Neural cell (in vitro differentiated cells): ENCODE measurements around the gene RASAL1. TPM values are rescaled to one million over a fixed set of nuclear protein-coding genes. Genes with fewer than 3 reads are reported as not detected.

ENCODE experiments used
- H2AFZ ChIP-seq: fragments of 200-600, 300-800 bp; sonication (generic), shearing (Covaris generic); 2 replicates; pipeline ENCODE4 v1.6.0; 2014; ENCODE audit warnings: low read depth, mild to moderate bottlenecking, antibody characterized with exemption, low read length, moderate library complexity
- H3F3A ChIP-seq: fragments of 200-600 bp; shearing (Covaris generic); 2 replicates; pipeline ENCODE4 v1.6.1; 2016; ENCODE audit warnings: mild to moderate bottlenecking, moderate library complexity, mixed read lengths, antibody characterized with exemption, low read length; ENCODE audit not compliant: insufficient read depth, poor library complexity, severe bottlenecking
- H3K27ac ChIP-seq: fragments of 200-600, 300-800 bp; sonication (generic), shearing (Covaris generic); 2 replicates; pipeline ENCODE4 v1.5.1; 2014; ENCODE audit warnings: mild to moderate bottlenecking, low read length, moderate library complexity
- H3K27me3 ChIP-seq: fragments of 300-800, 200-600 bp; sonication (generic), shearing (Covaris generic); 2 replicates; pipeline ENCODE4 v1.6.0; 2014; ENCODE audit warnings: mild to moderate bottlenecking, low read depth, low read length, moderate library complexity; ENCODE audit not compliant: insufficient read depth
- H3K36me3 ChIP-seq: fragments of 300-800, 200-600 bp; sonication (generic), shearing (Covaris generic); 2 replicates; pipeline ENCODE4 v1.5.1; 2014; ENCODE audit warnings: mild to moderate bottlenecking, antibody characterized with exemption, low read length, moderate library complexity; ENCODE audit not compliant: insufficient read depth
- H3K4me2 ChIP-seq: fragments of 300-800, 200-600 bp; sonication (generic), shearing (Covaris generic); 2 replicates; pipeline ENCODE4 v1.6.0; 2014; ENCODE audit warnings: mild to moderate bottlenecking, low read length
- H3K4me3 ChIP-seq: fragments of 300-800, 200-600 bp; sonication (generic), shearing (Covaris generic); 2 replicates; pipeline ENCODE4 v1.5.1; 2014; ENCODE audit warnings: mild to moderate bottlenecking, low read length, moderate library complexity
- H3K79me2 ChIP-seq: fragments of 200-600 bp; shearing (Covaris generic); replicated peaks from 2 replicates; pipeline ENCODE4 v1.6.0; 2014; ENCODE audit warnings: mild to moderate bottlenecking, low read length, moderate library complexity; ENCODE audit not compliant: insufficient read depth
- H3K9ac ChIP-seq: fragments of 300-800, 200-600 bp; sonication (generic), shearing (Covaris generic); 2 replicates; pipeline ENCODE4 v1.6.1; 2016; ENCODE audit warnings: mild to moderate bottlenecking, low read length, mixed read lengths
- H3K9me2 ChIP-seq: fragments of 200-600 bp; shearing (Covaris generic); 2 replicates; pipeline ENCODE4 v1.6.1; 2016; ENCODE audit warnings: mild to moderate bottlenecking, low read length, mixed read lengths; ENCODE audit not compliant: insufficient read depth
- H3K9me3 ChIP-seq: fragments of 200-600, 300-800 bp; sonication (generic), shearing (Covaris generic); 2 replicates; pipeline ENCODE4 v1.6.1; 2016; ENCODE audit warnings: mild to moderate bottlenecking, mixed run types, low read length, moderate library complexity, mixed read lengths
- H4K20me1 ChIP-seq: fragments of 200-600 bp; shearing (Covaris generic); 2 replicates; pipeline ENCODE4 v1.6.1; 2016; ENCODE audit warnings: mild to moderate bottlenecking, mixed run types; ENCODE audit not compliant: insufficient read depth
- CTCF ChIP-seq: fragments of 450-650 bp; IDR thresholded peaks from 2 replicates; pipeline ENCODE4 v1.5.1; 2014; ENCODE audit warnings: antibody characterized with exemption, mild to moderate bottlenecking, moderate library complexity; ENCODE audit not compliant: poor library complexity, severe bottlenecking
- EP300 ChIP-seq: fragments of 450-650 bp; conservative IDR thresholded peaks from 2 replicates; pipeline ENCODE4 v1.6.1; 2014; ENCODE audit warnings: antibody characterized with exemption, mild to moderate bottlenecking, moderate library complexity; ENCODE audit not compliant: poor library complexity, severe bottlenecking
- EZH2 ChIP-seq: fragments of 200-600, 300-800 bp; shearing (Covaris generic), sonication (generic); IDR thresholded peaks from 2 replicates; pipeline ENCODE4 v1.6.1; 2014; ENCODE audit warnings: antibody characterized with exemption, low read length, borderline replicate concordance, mild to moderate bottlenecking; ENCODE audit not compliant: insufficient read depth, poor library complexity, severe bottlenecking
- MXI1 ChIP-seq: fragments of 450-650 bp; conservative IDR thresholded peaks from 2 replicates; pipeline ENCODE4 v1.6.1; 2014; ENCODE audit warnings: antibody characterized with exemption, mild to moderate bottlenecking; ENCODE audit not compliant: poor library complexity, severe bottlenecking
- POLR2AphosphoS5 ChIP-seq: IDR thresholded peaks from 2 replicates; pipeline ENCODE4 v1.6.1; 2012
- RAD21 ChIP-seq: fragments of 450-650 bp; conservative IDR thresholded peaks from 2 replicates; pipeline ENCODE4 v1.6.1; 2014; ENCODE audit warnings: antibody characterized with exemption, mild to moderate bottlenecking, moderate library complexity
- REST ChIP-seq: IDR thresholded peaks from 2 replicates; pipeline ENCODE4 v1.6.1; 2012; ENCODE audit warnings: borderline replicate concordance
- SMC3 ChIP-seq: fragments of 450-650 bp; conservative IDR thresholded peaks from 2 replicates; pipeline ENCODE4 v1.6.1; 2014; ENCODE audit warnings: antibody characterized with exemption, mild to moderate bottlenecking, moderate library complexity; ENCODE audit not compliant: poor library complexity
- TAF1 ChIP-seq: IDR thresholded peaks from 2 replicates; pipeline ENCODE4 v1.6.1; 2012; ENCODE audit warnings: low read depth
- polyA plus RNA-seq: library from polyadenylated mRNA; depleted of rRNA; stranded (reverse); fragments of >200 nt; gene quantifications from 2 replicates; pipeline ENCODE4 v1.2.3, GENCODE V29; 2014

Gene RASAL1
- polyA plus RNA-seq, 1 donor from 2014 or later: 0.15 TPM

- H3K9me2 ChIP-seq: no peaks in the 10 kb centered on the region
- no peak overlapping the region for H3K27ac ChIP-seq
- no peak overlapping the region for H3K4me3 ChIP-seq
- H3K9ac ChIP-seq: no peak overlapping the region
- H3K27me3 ChIP-seq: no peaks in the 10 kb centered on the region
- H3K4me2 ChIP-seq: no peak overlapping the region
- peaks cover 6% of the 10 kb centered on the region for H3K36me3 ChIP-seq
- H3F3A ChIP-seq: no peaks in the 10 kb centered on the region
- no peaks in the 10 kb centered on the region for H4K20me1 ChIP-seq
- no peaks in the 10 kb centered on the region for H3K79me2 ChIP-seq
- no peak overlapping the region for H2AFZ ChIP-seq
- no peaks in the 10 kb centered on the region for H3K9me3 ChIP-seq
- TF ChIP-seq SMC3: no peak
- no peak for TF ChIP-seq REST
- TF ChIP-seq RAD21: no peak
- no peak for TF ChIP-seq EZH2
- no peak for TF ChIP-seq EP300
- TF ChIP-seq MXI1: no peak
- no peak for TF ChIP-seq TAF1
- no peak for TF ChIP-seq POLR2AphosphoS5
- TF ChIP-seq CTCF: no peak
Measured at GRCh38 chr12:113092607-113093408, 42.8 kb downstream of the RASAL1 start.

- Histone ChIP-seq H3K9me3 (no peaks in the 10 kb centered on the region), H3K9ac (no peak overlapping the region), H3K4me2 (no peak overlapping the region), H3K4me3 (no peak overlapping the region), H4K20me1 (no peaks in the 10 kb centered on the region), H3F3A (no peaks in the 10 kb centered on the region), H3K36me3 (peaks cover 6% of the 10 kb centered on the region), H3K79me2 (no peaks in the 10 kb centered on the region), H3K27ac (no peak overlapping the region), H3K9me2 (no peaks in the 10 kb centered on the region), H3K27me3 (no peaks in the 10 kb centered on the region), H2AFZ (no peak overlapping the region)
- no peak for TF ChIP-seq EZH2
- TF ChIP-seq REST: no peak
- no peak for TF ChIP-seq CTCF
- no peak for TF ChIP-seq TAF1
- TF ChIP-seq EP300: no peak
- no peak for TF ChIP-seq MXI1
- TF ChIP-seq RAD21: no peak
- no peak for TF ChIP-seq POLR2AphosphoS5
Measured at GRCh38 chr12:113091506-113091905, 44.1 kb downstream of the RASAL1 start.
